Cardiac muscle cell (in vitro differentiated cells and primary cell): ENCODE data around the gene MFAP4. TPM values are rescaled to one million over a fixed set of nuclear protein-coding genes. Genes with fewer than 3 reads are reported as not detected.

Experiments used
- DNase-seq, 2 donors: peaks; one replicate each; pipeline versions ENCODE4 v3.0.0 to v3.0.0-alpha.2; 2010 to 2017; ENCODE audit warnings: low read depth in 1 of 2, low spot score in 1 of 2
- H3K27ac ChIP-seq: fragments of 200-600 bp; sonication (generic); 2 replicates; pipeline ENCODE4 v1.5.1; 2016
- H3K27me3 ChIP-seq: fragments of 200-600 bp; sonication (generic); 2 replicates; pipeline ENCODE4 v1.6.0; 2016; ENCODE audit warnings: control low read depth
- H3K36me3 ChIP-seq: fragments of 200-600 bp; sonication (generic); 2 replicates; pipeline ENCODE4 v1.5.1; 2016; ENCODE audit warnings: control low read depth
- H3K4me1 ChIP-seq: fragments of 200-600 bp; sonication (generic); 2 replicates; pipeline ENCODE4 v1.8.1; 2017; ENCODE audit warnings: low read depth, mild to moderate bottlenecking, mixed run types
- H3K4me3 ChIP-seq: fragments of 200-600 bp; sonication (generic); 2 replicates; pipeline ENCODE4 v1.5.1; 2016; ENCODE audit warnings: mild to moderate bottlenecking
- H3K9me3 ChIP-seq: fragments of 200-600 bp; sonication (generic); 2 replicates; pipeline ENCODE4 v1.5.1; 2017; ENCODE audit warnings: low read depth, mild to moderate bottlenecking, control low read depth
- polyA plus RNA-seq: library from polyadenylated mRNA; unstranded; fragments of >200 nt; fragmentation: Nextera tagmentation; extraction: Ambion mirVana; gene quantifications from 2 replicates; pipeline ENCODE4 v1.2.1, GENCODE V29; 2016
- total RNA-seq: library from RNA; depleted of rRNA; stranded (reverse); fragments of >200 nt; gene quantifications from 2 replicates; pipeline ENCODE4 v1.2.3, GENCODE V29; 2016
- TF ChIP-seq, protein P1 (sequence below): IDR thresholded peaks from 2 replicates; pipeline ENCODE4 v1.5.1; 2012; ENCODE audit warnings: low read depth, mild to moderate bottlenecking, low read length

MFAP4 gene
- total and polyA plus RNA-seq, 2 experiments from 2014 or later, result 16.7 to 23.4 TPM

DNA sequence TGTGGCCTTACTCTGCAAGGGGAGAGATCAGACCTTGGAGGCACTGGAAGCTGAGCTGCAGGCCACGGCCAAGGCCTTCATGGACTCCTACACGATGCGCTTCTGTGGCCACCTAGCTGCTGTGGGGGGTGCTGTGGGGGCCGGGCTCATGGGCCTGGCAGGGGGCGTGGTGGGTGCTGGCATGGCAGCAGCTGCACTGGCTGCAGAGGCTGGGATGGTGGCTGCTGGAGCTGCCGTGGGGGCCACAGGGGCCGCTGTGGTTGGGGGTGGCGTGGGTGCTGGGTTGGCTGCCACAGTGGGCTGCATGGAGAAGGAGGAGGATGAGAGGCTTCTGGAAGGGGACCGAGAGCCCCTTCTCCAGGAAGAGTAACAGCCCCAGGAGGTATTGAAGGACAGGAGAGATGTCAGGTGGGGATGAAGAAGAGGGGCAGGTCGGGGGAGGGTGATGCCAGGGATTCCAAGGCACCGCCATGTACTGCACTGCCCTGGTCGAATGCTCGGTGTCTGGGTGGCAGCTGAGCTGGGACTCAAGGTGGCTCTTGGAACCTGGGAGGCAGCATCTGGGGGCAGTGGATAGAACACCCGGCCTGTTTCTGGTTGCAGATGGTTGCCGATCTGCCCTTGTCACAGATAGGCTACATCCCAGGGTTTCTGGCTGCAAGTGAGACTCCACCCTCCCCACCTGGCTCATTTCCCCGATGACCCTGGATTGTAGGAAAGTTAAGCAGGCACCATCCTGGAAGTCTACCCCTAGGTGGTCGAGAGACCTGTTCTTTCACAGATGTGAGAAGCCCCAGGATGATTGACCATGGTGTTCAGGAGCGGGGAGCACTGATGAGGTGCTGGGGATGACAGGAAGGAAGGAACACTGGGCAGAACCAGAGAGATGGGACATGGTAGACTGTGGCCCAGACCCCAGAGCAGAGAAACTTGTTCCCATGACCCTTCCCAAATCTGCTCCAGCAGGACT lies 29.1 kb upstream of the MFAP4 start:
- H3K27ac ChIP-seq, result no peak overlapping the region
- no peaks in the 10 kb centered on the region for H3K4me1 ChIP-seq
- no peak overlapping the region for H3K4me3 ChIP-seq
- H3K36me3 ChIP-seq, result no peaks in the 10 kb centered on the region
- no peak for DNase-seq
- no peaks in the 10 kb centered on the region for H3K9me3 ChIP-seq
- TF ChIP-seq, protein P1, sequence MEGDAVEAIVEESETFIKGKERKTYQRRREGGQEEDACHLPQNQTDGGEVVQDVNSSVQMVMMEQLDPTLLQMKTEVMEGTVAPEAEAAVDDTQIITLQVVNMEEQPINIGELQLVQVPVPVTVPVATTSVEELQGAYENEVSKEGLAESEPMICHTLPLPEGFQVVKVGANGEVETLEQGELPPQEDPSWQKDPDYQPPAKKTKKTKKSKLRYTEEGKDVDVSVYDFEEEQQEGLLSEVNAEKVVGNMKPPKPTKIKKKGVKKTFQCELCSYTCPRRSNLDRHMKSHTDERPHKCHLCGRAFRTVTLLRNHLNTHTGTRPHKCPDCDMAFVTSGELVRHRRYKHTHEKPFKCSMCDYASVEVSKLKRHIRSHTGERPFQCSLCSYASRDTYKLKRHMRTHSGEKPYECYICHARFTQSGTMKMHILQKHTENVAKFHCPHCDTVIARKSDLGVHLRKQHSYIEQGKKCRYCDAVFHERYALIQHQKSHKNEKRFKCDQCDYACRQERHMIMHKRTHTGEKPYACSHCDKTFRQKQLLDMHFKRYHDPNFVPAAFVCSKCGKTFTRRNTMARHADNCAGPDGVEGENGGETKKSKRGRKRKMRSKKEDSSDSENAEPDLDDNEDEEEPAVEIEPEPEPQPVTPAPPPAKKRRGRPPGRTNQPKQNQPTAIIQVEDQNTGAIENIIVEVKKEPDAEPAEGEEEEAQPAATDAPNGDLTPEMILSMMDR, result no peak
- no peaks in the 10 kb centered on the region for H3K27me3 ChIP-seq

DNA sequence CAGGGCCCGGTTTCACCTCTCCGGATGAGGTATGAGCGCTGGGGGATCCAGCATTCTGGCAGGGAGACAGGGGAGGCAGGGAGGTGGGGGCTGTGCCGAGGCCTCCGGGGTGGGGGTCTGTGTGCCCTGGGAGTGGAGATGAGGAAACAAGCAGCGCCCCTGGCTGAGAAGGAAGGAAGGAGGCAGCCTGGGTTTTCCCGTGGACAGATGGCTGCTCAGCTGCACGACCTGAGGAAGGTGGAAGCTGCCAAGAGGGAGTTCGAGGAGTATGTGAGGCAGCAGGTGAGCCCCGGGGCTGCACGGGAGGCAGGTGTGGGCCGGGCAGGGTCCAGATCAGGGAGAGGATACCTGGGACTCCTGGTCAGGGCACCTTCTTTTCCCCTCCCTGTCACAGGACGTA lies 28.3 kb upstream of the MFAP4 start:
- H3K9me3 ChIP-seq, result no peaks in the 10 kb centered on the region
- H3K4me1 ChIP-seq, result no peaks in the 10 kb centered on the region
- H3K4me3 ChIP-seq, result no peak overlapping the region
- TF ChIP-seq, protein P1, result no peak
- DNase-seq, result no peak
- H3K27me3 ChIP-seq, result no peaks in the 10 kb centered on the region
- no peak overlapping the region for H3K27ac ChIP-seq
- H3K36me3 ChIP-seq, result no peaks in the 10 kb centered on the region

GRCh38 chr17:19414396-19415280 lies 27.6 kb upstream of the MFAP4 start:
- Histone ChIP-seq H3K4me1 (no peaks in the 10 kb centered on the region), H3K36me3 (no peaks in the 10 kb centered on the region), H3K9me3 (no peaks in the 10 kb centered on the region), H3K27ac (no peak overlapping the region), H3K4me3 (no peak overlapping the region), H3K27me3 (no peaks in the 10 kb centered on the region)
- TF ChIP-seq, protein P1, result no peak
- DNase-seq, result no peak

DNA sequence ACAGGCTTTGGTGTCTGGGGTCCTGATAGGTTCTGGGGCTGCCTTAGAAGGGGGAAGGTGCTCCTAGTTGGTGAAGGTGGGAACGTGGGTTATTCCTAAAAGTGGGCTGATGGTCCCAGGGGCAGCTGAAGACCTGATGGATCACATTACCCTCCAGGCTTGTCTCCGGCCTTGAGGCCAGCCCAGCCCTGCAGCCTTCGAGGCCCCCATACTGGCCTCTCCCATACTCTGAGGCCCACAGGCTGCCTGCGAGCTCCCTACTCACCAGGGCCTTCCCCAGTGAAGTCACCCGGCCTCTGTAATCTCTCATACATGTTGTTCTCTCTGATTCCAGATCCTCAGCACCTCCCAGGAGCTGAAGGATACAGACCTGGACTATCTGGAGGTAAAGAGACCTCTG lies 26.8 kb upstream of the MFAP4 start:
- Histone ChIP-seq H3K27ac (no peak overlapping the region), H3K36me3 (no peaks in the 10 kb centered on the region), H3K4me3 (no peak overlapping the region), H3K4me1 (no peaks in the 10 kb centered on the region), H3K27me3 (no peaks in the 10 kb centered on the region), H3K9me3 (no peaks in the 10 kb centered on the region)
- TF ChIP-seq, protein P1, result no peak
- no peak for DNase-seq

GRCh38 chr17:19412984-19413383 lies 26.0 kb upstream of the MFAP4 start:
- no peak overlapping the region for H3K4me3 ChIP-seq
- H3K36me3 ChIP-seq, result no peaks in the 10 kb centered on the region
- H3K27me3 ChIP-seq, result no peaks in the 10 kb centered on the region
- TF ChIP-seq, protein P1, result no peak
- no peaks in the 10 kb centered on the region for H3K4me1 ChIP-seq
- H3K27ac ChIP-seq, result no peak overlapping the region
- H3K9me3 ChIP-seq, result no peaks in the 10 kb centered on the region
- no peak for DNase-seq
